KOPT-K1 (cell line): ENCODE data around the gene NAA25.
"Not testable (repeated sequence)": the region's sequence is repeated elsewhere in the genome, so short reads cannot be mapped to it uniquely, and the experiment has no call there.

Experiments used
- H3K27ac ChIP-seq: fragments of 200-600 bp; sonication (generic); 2 replicates; pipeline ENCODE4 v1.5.1; 2016; ENCODE audit warnings: antibody characterized with exemption, mild to moderate bottlenecking, low read depth, low read length; ENCODE audit not compliant: poor library complexity, severe bottlenecking
- H3K36me3 ChIP-seq: fragments of 200-600 bp; sonication (generic); 2 replicates; pipeline ENCODE4 v1.5.1; 2017; ENCODE audit warnings: antibody characterized with exemption, mild to moderate bottlenecking, low read length, moderate library complexity; ENCODE audit not compliant: insufficient read depth
- H3K9me3 ChIP-seq: fragments of 200-600 bp; sonication (generic); 2 replicates; pipeline ENCODE4 v1.5.1; 2017; ENCODE audit warnings: antibody characterized with exemption, low read length, mild to moderate bottlenecking; ENCODE audit not compliant: insufficient read depth, poor library complexity, severe bottlenecking

Gene NAA25

DNA sequence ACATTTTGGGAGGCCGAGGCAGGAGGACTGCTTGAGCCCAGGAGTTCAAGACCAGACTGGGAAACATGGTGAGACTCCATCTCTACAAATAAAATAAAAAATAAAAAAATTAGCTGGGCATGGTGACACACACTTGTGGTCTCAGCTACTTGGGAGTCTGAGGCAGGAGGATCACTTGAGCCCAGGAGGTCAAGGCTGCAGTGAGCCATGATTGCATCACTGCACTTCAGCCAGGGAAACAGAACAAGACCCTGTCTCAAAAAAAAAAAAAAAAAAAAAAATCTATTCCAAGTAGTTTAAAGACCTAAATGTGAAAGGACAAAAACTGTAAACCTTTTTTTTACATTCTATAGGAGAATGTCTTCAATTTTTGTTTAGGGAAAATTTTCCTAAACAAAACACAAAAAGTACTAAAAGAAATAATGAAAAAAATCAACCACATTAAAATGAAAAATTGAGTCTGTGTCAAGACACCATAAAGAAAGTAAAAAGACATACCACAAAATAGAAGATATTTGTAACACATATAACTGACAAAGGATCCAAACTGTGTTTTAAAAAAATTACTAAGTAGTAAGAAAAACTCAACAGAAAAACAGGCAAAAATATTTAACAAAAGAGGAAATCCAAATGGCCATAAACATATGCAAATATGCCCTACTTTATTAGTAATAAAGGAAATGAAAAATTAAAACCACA lies 112.7 kb downstream of the NAA25 start:
- H3K27ac ChIP-seq: peak overlapping the region; percentile 70
- no peaks in the 10 kb centered on the region for H3K9me3 ChIP-seq
- no peaks in the 10 kb centered on the region for H3K36me3 ChIP-seq

- H3K36me3 ChIP-seq, H3K9me3 ChIP-seq: not testable (repeated sequence)
- H3K27ac ChIP-seq: peak overlapping the region; percentile 70
These were observed 114.1 kb downstream of the NAA25 start for GRCh38 chr12:111994211-111995111.

- Histone ChIP-seq H3K9me3 (no peaks in the 10 kb centered on the region), H3K36me3 (no peaks in the 10 kb centered on the region), H3K27ac (peak overlapping the region; percentile 70)
These were observed 115.1 kb downstream of the NAA25 start for GRCh38 chr12:111993292-111994150.

- H3K36me3 ChIP-seq: no peaks in the 10 kb centered on the region
- no peaks in the 10 kb centered on the region for H3K9me3 ChIP-seq
- H3K27ac ChIP-seq: peak overlapping the region; percentile 70
These were observed 116.1 kb downstream of the NAA25 start for GRCh38 chr12:111992464-111992863.

DNA sequence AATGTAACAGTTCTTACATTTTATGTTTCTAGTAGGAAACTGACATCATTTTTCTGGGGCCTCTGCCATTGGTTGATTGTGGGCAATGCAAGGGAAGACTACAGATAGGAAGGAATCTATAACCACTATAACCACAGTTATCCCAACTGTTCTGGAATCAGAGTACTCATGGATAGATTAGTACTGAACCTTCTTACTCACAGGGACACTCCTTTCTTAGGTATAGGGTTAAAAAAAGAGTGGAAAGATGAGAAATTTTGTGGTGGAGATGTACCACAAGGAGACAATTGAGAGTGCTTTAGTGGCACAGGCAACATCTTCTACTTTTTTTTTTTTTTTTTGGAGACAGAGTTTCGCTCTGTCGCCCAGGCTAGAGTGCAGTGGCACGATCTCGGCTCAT lies 116.6 kb downstream of the NAA25 start:
- Histone ChIP-seq H3K27ac (peak overlapping the region; percentile 30), H3K9me3 (no peaks in the 10 kb centered on the region), H3K36me3 (no peaks in the 10 kb centered on the region)

GRCh38 chr12:111991535-111991934 lies 117.0 kb downstream of the NAA25 start:
- Histone ChIP-seq H3K9me3 (no peaks in the 10 kb centered on the region), H3K36me3 (no peaks in the 10 kb centered on the region), H3K27ac (peak overlapping the region; percentile 30)

DNA sequence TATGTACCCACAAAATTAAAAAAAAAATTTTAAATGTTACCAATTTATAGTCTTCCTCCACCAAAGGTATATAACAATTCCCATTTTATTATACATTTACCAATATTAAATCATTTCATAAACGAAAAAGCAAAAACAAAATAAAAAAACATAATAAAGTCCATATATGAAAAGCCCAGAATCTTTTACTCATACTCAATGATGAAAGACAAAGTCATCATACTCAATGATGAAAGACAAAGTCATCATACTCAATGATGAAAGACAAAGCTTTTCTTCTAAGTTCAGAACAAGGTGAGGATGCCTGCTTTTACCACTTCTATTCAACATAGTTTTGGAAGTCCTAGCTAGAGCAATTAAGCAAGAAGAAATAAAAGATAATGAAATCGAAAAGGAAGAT lies 123.8 kb downstream of the NAA25 start:
- Histone ChIP-seq H3K27ac (no peak overlapping the region), H3K9me3 (no peaks in the 10 kb centered on the region), H3K36me3 (no peaks in the 10 kb centered on the region)

GRCh38 chr12:111981987-111982386 lies 126.6 kb downstream of the NAA25 start:
- Histone ChIP-seq H3K36me3 (no peaks in the 10 kb centered on the region), H3K9me3 (no peaks in the 10 kb centered on the region), H3K27ac (no peak overlapping the region)

- Histone ChIP-seq H3K27ac (no peak overlapping the region), H3K36me3 (no peaks in the 10 kb centered on the region), H3K9me3 (no peaks in the 10 kb centered on the region)
These were observed 128.0 kb downstream of the NAA25 start for GRCh38 chr12:111980598-111980997.

GRCh38 chr12:111978545-111978944 lies 130.0 kb downstream of the NAA25 start:
- Histone ChIP-seq H3K9me3 (no peaks in the 10 kb centered on the region), H3K27ac (no peak overlapping the region)

GRCh38 chr12:111976860-111977259 lies 131.7 kb downstream of the NAA25 start:
- H3K27ac ChIP-seq: no peak overlapping the region
- no peaks in the 10 kb centered on the region for H3K9me3 ChIP-seq

More at GRCh38 chr12:111978545-111978944, 130.0 kb downstream of the NAA25 start:
- no peaks in the 10 kb centered on the region for H3K36me3 ChIP-seq

More at GRCh38 chr12:111976860-111977259, 131.7 kb downstream of the NAA25 start:
- H3K36me3 ChIP-seq: no peaks in the 10 kb centered on the region
